Measurements from ENCODE around the gene TENM4.

TENM4 gene

GRCh38 chr11:79084382-79084781, 356.4 kb downstream of the TENM4 start:
- no peak for DNase-seq (ENCODE audit: low read depth)

GRCh38 chr11:79083352-79083751, 357.5 kb downstream of the TENM4 start:
- DNase-seq (ENCODE audit: low read depth), result no peak

DNA sequence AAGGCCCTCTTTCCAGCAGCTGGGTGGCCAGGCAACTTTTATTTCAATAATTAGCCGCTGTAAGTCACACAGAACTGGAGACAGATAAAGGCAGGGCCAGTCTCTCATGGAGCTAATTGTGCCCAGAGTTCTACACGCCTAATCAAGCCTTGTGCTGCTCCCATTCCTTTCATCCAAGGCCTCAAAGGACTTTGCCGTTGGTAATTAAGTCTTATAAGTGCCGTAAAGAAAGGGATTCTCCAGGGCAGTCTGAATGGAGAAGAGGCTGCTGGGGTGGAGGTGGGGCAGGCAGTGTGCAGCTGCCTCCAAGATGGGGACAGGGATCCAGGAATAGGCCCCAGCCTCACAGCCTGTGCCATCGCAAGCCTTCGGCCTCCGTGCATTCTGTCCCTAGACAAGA, 357.9 kb downstream of the TENM4 start:
- DNase-seq (ENCODE audit: low read depth), result no peak

DNA sequence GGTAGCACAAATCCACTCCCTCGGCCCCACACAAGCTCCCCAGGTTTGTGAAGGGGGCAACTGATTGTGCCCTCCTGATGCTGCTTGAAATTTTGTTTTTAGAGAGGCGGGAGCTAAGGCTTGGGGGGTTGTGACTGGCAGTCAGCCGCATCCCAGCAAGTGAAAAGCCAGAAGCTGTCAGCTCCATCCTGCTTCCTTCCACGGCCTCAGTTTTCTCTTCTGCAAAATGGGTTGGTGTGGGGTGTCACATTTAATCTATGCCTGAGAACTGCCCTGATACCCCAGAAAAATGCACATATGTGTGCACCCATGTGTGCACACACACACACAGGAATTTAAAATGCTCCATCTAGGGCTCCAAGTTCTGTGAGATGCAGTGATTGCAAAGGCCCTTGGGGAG, 358.6 kb downstream of the TENM4 start:
- no peak for DNase-seq (ENCODE audit: low read depth)

DNA sequence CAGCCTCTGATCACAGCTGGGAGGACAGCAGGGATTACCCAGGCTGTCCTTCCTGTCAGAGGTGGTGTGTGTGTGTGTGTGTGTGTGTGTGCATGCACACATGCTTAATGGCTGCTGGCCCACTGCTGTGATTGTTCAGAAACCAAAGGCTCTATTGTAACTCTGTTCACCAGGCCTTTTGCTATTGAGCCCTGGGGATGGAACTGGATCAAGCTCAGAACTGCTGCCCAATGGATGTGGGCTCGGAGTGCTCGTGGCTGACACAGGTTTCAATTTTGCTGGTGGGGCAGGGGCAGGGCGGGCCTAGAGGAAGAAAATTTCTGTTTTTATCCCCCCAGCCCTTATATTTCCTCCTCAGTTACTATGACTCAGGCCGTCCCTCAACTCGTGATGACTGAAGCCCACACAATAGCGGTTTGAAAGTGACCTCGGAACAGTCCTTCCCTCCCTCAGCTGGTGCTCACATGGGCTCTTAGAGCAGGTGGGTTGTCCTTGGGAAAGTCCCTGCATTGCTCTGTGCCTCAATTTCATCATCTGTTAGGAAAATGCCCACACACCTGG, 359.3 kb downstream of the TENM4 start:
- no peak for DNase-seq (ENCODE audit: low read depth)

DNA sequence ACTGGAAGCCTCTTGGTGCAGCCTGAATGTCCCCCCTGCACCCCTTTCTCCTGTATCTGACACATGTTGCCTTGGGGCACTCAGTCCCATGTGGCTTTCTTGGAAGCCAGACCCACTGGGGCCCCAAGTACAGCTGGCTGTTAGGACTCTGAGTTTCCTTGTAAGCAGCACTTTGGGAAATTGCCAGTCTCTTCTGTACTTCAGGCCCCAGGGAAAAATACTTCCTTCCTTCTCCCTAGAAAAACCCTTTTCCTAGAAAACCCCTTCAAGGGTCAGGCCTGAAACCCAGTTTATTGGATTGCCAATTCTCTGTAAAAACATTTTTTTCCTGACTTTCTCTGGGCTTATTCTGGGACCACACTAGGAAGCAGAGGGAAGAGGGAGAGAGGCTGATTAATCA, 360.3 kb downstream of the TENM4 start:
- DNase-seq (ENCODE audit: low read depth), result no peak

DNA sequence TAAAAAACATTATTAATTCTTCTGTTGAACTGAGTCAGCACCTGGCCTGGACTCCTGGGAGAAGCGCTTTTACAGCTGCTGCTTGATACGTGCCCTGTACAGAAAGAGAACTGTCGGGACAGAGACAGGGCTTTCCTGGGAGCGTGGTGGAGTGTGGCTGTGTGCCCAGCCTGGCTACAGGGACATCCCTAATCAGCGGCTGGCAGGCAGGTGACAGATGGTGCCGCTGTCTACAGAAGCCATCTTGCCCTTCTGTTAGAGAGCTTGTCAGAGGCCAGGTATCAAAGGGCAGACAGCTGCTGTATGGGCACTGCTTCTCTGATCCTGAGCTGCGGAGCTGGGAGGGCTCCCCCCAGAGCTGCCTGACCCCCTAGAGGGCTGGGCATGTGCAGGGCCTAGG, 361.8 kb downstream of the TENM4 start:
- DNase-seq (ENCODE audit: low read depth), result no peak

GRCh38 chr11:79078456-79078855, 362.4 kb downstream of the TENM4 start:
- DNase-seq (ENCODE audit: low read depth), result no peak

DNA sequence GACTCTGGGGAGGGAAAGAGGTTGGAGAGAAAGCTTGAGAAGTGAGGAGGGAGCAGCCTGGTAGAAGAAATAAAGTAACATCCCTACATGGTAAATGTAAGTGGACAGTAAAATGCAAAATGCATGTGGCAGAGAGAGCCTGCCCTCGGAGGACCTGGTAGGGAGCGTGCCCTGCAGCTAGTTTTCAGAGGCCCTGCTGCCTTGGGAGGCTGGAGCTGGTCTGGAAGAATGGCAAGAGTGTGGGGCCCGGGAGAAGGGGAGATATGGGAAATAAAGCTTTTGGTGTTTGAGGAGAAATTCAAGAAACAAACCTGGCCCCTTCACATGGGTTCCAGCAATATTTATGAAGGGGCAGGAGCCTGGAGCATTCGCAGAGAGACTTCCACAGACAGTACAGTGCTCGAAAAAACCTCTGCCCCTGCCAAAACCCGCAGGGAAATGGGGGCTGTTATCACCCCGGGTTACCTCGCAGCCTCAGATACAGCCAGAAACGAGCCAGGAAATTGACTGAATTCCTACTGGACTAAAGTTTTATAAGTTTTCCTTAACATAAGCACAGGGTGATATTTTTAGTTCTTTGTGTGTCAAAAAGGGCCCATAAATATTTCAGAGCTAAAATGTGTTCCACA, 363.0 kb downstream of the TENM4 start:
- DNase-seq (ENCODE audit: low read depth), result no peak

GRCh38 chr11:79076526-79077115, 364.2 kb downstream of the TENM4 start:
- DNase-seq (ENCODE audit: low read depth), result no peak

- no peak for DNase-seq (ENCODE audit: low read depth)
Observed at GRCh38 chr11:79074547-79074946, 366.3 kb downstream of the TENM4 start.

DNA sequence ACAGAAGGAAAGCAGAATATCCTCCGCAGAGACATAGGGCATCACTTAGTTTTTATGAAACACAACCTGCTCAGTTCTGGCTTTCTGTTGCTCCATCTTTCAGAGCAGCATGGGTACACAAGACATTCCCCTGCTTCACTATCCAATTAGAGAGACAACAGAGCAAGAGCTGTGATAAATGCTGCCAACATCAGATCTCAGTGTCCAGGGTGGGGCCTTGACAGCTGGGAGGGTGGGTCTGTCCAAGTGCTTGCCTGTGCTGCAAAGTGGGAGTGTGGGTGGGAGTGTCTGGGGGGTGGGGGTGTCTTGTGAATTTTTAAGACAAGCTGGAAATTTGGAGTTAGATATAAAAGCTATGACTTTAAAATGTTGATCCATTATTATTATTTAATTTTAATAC, 369.6 kb downstream of the TENM4 start:
- DNase-seq (ENCODE audit: low read depth), result no peak

GRCh38 chr11:79070518-79070917, 370.3 kb downstream of the TENM4 start:
- no peak for DNase-seq (ENCODE audit: low read depth)

DNA sequence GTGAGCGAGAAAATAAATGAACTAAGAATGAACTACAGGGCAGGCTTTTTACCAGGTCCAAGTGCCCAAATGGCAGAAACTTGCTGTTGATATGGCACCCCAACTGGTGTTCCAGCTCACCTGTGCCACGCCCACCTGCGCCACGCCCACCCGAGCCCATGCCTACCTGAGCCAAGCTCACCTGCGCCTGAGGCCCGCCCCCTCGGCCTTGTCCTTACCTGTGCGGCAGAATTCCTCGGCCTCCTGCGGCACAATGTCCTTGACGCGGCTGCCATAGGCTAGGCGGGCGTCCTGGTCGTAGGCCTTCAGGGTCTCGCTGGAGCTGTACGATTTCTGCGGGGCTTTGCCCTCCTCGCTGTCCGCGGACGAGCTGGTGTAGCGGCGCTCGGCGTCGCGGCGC, 371.3 kb downstream of the TENM4 start:
- no peak for DNase-seq (ENCODE audit: low read depth)

DNA sequence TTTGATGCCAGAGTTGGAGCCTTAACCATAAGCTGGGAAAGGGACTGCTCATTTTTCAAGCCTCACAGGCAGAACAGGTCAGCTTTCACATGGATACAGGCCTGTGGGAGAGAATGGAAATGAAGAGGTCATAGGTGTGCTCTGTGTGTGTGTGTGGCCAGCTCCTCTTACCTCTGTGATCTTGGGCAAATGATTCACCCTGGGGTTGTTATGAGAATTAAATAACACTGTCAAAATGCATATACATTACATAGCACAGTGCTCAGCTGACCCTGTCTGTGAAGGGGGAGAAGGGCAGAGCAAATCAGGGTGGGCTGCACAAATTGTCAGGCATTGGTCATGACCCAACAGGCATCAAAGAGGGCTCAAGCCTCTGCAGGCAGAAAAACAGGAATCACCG, 372.5 kb downstream of the TENM4 start:
- no peak for DNase-seq (ENCODE audit: low read depth)

DNA sequence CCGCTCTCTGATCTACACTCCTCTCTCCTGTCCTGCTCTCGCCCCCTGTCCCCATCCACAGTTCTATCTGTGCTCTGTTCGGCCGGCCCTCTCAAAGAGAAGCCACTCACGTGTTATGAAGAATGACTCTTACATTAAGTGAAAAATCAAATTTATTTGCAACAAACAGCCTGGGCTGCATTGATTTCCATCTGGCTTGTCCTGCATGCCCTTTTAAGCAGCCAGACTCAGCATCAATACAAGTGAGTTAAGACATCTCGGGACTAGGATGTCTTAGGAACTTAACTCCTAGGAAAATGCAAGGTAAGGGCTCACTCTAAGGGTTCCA, 373.5 kb downstream of the TENM4 start:
- no peak for DNase-seq (ENCODE audit: low read depth)

GRCh38 chr11:79066456-79067351, 374.1 kb downstream of the TENM4 start:
- DNase-seq (ENCODE audit: low read depth), result no peak

- DNase-seq (ENCODE audit: low read depth), result no peak
Observed at GRCh38 chr11:79062814-79063762, 377.7 kb downstream of the TENM4 start.

DNA sequence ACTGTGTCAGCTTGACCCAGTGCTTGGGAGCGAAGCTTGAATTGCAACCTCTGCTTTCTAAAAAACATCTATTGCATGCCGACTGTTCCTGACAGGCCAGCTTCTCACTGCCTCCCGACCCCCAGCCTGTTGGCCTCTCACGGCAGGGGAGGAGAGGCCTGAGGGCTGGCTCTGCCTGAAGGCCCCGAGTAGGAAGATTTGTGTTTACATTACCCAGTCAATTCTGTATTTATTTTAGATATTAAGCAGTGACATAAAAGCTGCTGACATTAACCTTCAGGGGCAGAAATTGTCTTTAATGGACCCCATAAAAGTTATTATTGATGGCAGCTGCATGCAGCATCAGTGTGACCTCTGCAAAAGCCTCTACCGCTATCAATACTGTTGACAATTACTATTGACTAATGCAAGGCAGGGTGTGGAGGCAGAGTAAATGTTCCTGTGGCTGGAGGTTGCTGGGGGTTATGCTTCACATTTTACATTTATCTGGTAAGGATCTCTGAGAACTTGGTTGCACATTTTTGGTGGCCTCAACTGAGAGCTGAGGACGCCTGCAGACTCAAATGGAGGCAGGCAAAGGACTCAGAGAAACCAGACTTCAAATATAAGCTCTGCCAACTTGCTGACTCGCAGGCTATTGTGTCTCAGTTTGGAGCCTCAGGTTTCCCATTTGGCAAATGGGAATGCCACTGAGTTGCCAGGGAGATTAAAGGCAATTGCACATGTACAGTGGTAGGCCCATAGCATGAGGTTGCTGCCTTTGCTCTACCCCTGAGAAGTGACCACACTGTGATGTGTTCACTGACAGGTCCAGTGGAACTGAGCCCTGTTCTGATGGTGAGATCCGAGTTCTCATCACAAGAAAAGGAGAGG, 380.5 kb downstream of the TENM4 start:
- no peak for DNase-seq (ENCODE audit: low read depth)

DNA sequence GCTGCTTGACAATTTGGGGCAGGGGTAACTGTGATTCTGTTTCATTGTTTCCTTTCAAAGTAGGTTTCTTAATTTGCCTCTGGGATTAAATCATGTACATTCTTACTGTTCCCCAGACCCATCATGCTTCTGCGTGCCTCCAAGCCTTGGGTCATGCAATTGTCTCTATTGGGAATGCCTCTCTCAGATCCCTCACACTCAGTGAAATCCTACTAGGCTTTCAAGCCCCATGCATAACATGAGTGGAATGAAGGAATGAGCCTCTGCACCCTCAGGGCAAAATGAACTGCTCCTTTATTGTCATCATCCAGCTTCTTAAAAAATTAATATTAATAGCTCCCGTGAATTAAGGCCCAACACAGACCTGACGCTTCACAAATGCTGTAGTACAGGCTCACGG, 381.7 kb downstream of the TENM4 start:
- no peak for DNase-seq (ENCODE audit: low read depth)
